CD14-positive monocyte (primary cell): ENCODE measurements around the gene MCM3AP. TPM values are rescaled to one million over a fixed set of nuclear protein-coding genes. Genes with fewer than 3 reads are reported as not detected.
A peak's percentile ranks its signal among the peaks of the same experiment; 100 is the strongest.
"Not testable (repeated sequence)": the region's sequence is repeated elsewhere in the genome, so short reads cannot be mapped to it uniquely, and the experiment has no call there.

Experiments used
- DNase-seq, 3 donors: peaks; one replicate each; pipeline ENCODE4 v3.0.0-alpha.2; 2011 to 2022
- H2AFZ ChIP-seq: 2 replicates; pipeline ENCODE4 v1.6.0; 2012; ENCODE audit warnings: mild to moderate bottlenecking, low read depth, low read length, inconsistent platforms; ENCODE audit not compliant: insufficient read depth, poor library complexity, severe bottlenecking
- H3K27ac ChIP-seq, 2 donors: 1 replicate in 1 of 2; 2 replicates in 1 of 2; pipeline ENCODE4 v1.5.1; 2012 to 2013; ENCODE audit warnings: low read length in 2 of 2, control low read depth in 1 of 2, inconsistent platforms in 1 of 2, low read depth in 1 of 2, mild to moderate bottlenecking in 1 of 2
- H3K27me3 ChIP-seq, 2 donors: one replicate each; pipeline versions ENCODE4 v1.6.0 to v1.6.1; 2011 to 2013; ENCODE audit warnings: low read length in 2 of 2; ENCODE audit not compliant: control insufficient read depth in 2 of 2, insufficient read depth in 2 of 2
- H3K36me3 ChIP-seq, 2 donors: replicated peaks in 1 of 2; 1 replicate in 1 of 2; 2 replicates in 1 of 2; pipeline versions ENCODE4 v1.5.1 to v1.6.1; 2012 to 2013; ENCODE audit warnings: low read length in 2 of 2, control low read depth in 1 of 2, inconsistent platforms in 1 of 2, mild to moderate bottlenecking in 1 of 2; ENCODE audit not compliant: insufficient read depth in 2 of 2, control insufficient read depth in 1 of 2
- H3K4me1 ChIP-seq, 2 donors: 1 replicate in 1 of 2; 2 replicates in 1 of 2; pipeline versions ENCODE4 v1.5.1 to v1.6.1; 2012 to 2013; ENCODE audit warnings: low read length in 2 of 2, control low read depth in 1 of 2, inconsistent platforms in 1 of 2, mild to moderate bottlenecking in 1 of 2, moderate library complexity in 1 of 2; ENCODE audit not compliant: insufficient read depth in 2 of 2, control insufficient read depth in 1 of 2
- H3K4me2 ChIP-seq: replicated peaks from 2 replicates; pipeline ENCODE3; 2012; ENCODE audit warnings: low read length, moderate library complexity, mild to moderate bottlenecking; ENCODE audit not compliant: poor library complexity, severe bottlenecking; ENCODE audit errors: extremely low read depth
- H3K4me3 ChIP-seq, 3 experiments: fragments of 200-600 bp in 1 of 3; sonication (generic) in 1 of 3; replicated peaks in 1 of 3; 1 replicate in 2 of 3; 2 replicates in 1 of 3; pipeline ENCODE4 v1.5.1; 2011 to 2013; ENCODE audit warnings: low read length in 3 of 3, mild to moderate bottlenecking in 3 of 3, control low read depth in 2 of 3, low read depth in 2 of 3, inconsistent platforms in 1 of 3, moderate library complexity in 1 of 3
- H3K79me2 ChIP-seq: 2 replicates; pipeline ENCODE4 v1.6.0; 2012; ENCODE audit warnings: mild to moderate bottlenecking, control low read depth, inconsistent platforms, low read length, moderate library complexity; ENCODE audit not compliant: insufficient read depth
- H3K9ac ChIP-seq: 2 replicates; pipeline ENCODE4 v1.6.0; 2017; ENCODE audit warnings: low read length, mild to moderate bottlenecking; ENCODE audit not compliant: insufficient read depth, poor library complexity, severe bottlenecking
- H3K9me3 ChIP-seq, 2 donors: replicated peaks in 1 of 2; 1 replicate in 1 of 2; 2 replicates in 1 of 2; pipeline versions ENCODE4 v1.5.1 to v1.6.1; 2012 to 2013; ENCODE audit warnings: low read length in 2 of 2, control low read depth in 1 of 2; ENCODE audit not compliant: control insufficient read depth in 1 of 2, insufficient read depth in 1 of 2
- H4K20me1 ChIP-seq: 2 replicates; pipeline ENCODE4 v1.6.0; 2012; ENCODE audit warnings: mild to moderate bottlenecking, low read length, control low read depth, moderate library complexity; ENCODE audit not compliant: insufficient read depth
- H3K27ac Mint-ChIP-seq, 7 donors: one replicate each; pipeline ENCODE4 v1.8.0; 2020; ENCODE audit warnings: mild to moderate bottlenecking in 7 of 7, mixed read lengths in 7 of 7, moderate library complexity in 6 of 7, inconsistent platforms in 2 of 7
- H3K27me3 Mint-ChIP-seq, 3 donors: one replicate each; pipeline ENCODE4 v1.8.0; 2021 to 2022; ENCODE audit warnings: low read depth in 3 of 3, mild to moderate bottlenecking in 3 of 3, mixed read lengths in 3 of 3, moderate library complexity in 3 of 3, inconsistent platforms in 1 of 3
- H3K36me3 Mint-ChIP-seq, 2 donors: one replicate each; pipeline ENCODE4 v1.8.0; 2020; ENCODE audit warnings: mixed read lengths in 2 of 2, inconsistent platforms in 1 of 2, mild to moderate bottlenecking in 1 of 2
- H3K4me1 Mint-ChIP-seq: one replicate; pipeline ENCODE4 v1.8.0; 2020; ENCODE audit warnings: mild to moderate bottlenecking, mixed read lengths
- H3K4me3 Mint-ChIP-seq, 2 donors: one replicate each; pipeline ENCODE4 v1.8.0; 2020; ENCODE audit warnings: mild to moderate bottlenecking in 2 of 2, mixed read lengths in 2 of 2, moderate library complexity in 1 of 2
- H3K9me3 Mint-ChIP-seq, 7 donors: one replicate each; pipeline ENCODE4 v1.8.0; 2020 to 2022; ENCODE audit warnings: mixed read lengths in 7 of 7, mild to moderate bottlenecking in 6 of 7, moderate library complexity in 6 of 7, inconsistent platforms in 2 of 7
- WGBS: methylation state at CpG from one replicate; pipeline ENCODE4 v1.1.5; 2013; ENCODE audit warnings: missing lambda C conversion rate; ENCODE audit not compliant: insufficient coverage; 5-methylcytosine and 5-hydroxymethylcytosine counted together
- intact Hi-C, 2 donors: fragments of 100-400 bp; cut with micrococcal nuclease; formaldehyde crosslinking; loops; one replicate each; pipeline versions ENCODE4 v1.15.0 to v1.15.1; 2023
- polyA plus RNA-seq, 3 donors: library from polyadenylated mRNA; depleted of rRNA in 1 of 3; unstranded in 2 of 3; stranded (reverse) in 1 of 3; fragments of 300-500 nt in 2 of 3; fragments of >200 nt in 1 of 3; fragmentation: Illumina TruSeq in 2 of 3; gene quantifications; 1 replicate in 2 of 3; 2 replicates in 1 of 3; pipeline ENCODE4 v1.2.3, GENCODE V29; 2012 to 2021
- TF ChIP-seq, protein P1 (sequence below): fragments of 200-600 bp; IDR thresholded peaks from one replicate; pipeline ENCODE4 v1.8.0; 2022; ENCODE audit warnings: antibody characterized with exemption, mild to moderate bottlenecking

Gene MCM3AP
- polyA plus RNA-seq, 3 donors, result 30.9 to 62.4 (median 32.7) TPM

- no peak overlapping the region for H3K4me2 ChIP-seq
- no peak overlapping the region for H3K9ac ChIP-seq
Observed at GRCh38 chr21:46226146-46226545, 59.3 kb downstream of the MCM3AP start.

DNA sequence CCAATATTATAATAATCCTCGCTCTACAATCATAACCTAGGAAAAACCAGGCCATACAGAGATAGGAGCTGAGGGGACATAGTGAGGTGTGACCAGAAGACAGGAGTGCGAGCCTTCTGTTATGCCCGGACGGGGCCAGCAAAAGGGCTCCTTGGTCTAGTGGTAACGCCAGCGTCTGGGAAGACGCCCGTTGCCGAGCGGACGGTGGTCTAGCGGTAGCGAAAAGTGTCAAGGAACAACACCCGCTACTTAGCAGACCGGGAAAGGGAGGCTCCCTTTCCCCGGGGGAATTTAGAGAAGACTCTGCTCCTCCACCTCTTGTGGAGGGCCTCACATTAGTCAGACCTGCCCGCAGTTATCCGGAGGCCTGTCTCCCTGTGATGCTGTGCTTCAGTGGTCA lies 61.8 kb downstream of the MCM3AP start:
- H3K4me3 Mint-ChIP-seq, H3K9me3 ChIP-seq, H3K9ac ChIP-seq, intact Hi-C loops, H2AFZ ChIP-seq, H3K27me3 Mint-ChIP-seq, DNase-seq, H3K4me3 ChIP-seq, H3K9me3 Mint-ChIP-seq, H3K79me2 ChIP-seq, H3K4me2 ChIP-seq, H3K27ac ChIP-seq, H3K27me3 ChIP-seq, H4K20me1 ChIP-seq: not testable (repeated sequence)
- Histone ChIP-seq H3K4me1 (peaks cover 10 to 15% of the 10 kb centered on the region in 2 donors), H3K36me3 (peaks cover 0 to 16% of the 10 kb centered on the region in 2 donors)
- 98% methylated on average over 15 of the region's 18 CpGs for WGBS
- H3K4me1 Mint-ChIP-seq, result peaks cover 20% of the 10 kb centered on the region
- peaks cover 18 to 19% of the 10 kb centered on the region in 2 donors for H3K36me3 Mint-ChIP-seq
- peak overlapping the region in 1 of 7 donors; percentile 62 for H3K27ac Mint-ChIP-seq

More at GRCh38 chr21:46226146-46226545, 59.3 kb downstream of the MCM3AP start:
- Histone ChIP-seq H2AFZ (no peak overlapping the region), H3K36me3 (peaks cover 0 to 5% of the 10 kb centered on the region in 2 donors), H3K9me3 (no peaks in the 10 kb centered on the region), H3K27ac (no peak overlapping the region), H4K20me1 (no peaks in the 10 kb centered on the region), H3K4me1 (peaks cover 17 to 24% of the 10 kb centered on the region in 2 donors), H3K27me3 (no peaks in the 10 kb centered on the region), H3K4me3 (no peak overlapping the region), H3K79me2 (peaks cover 4% of the 10 kb centered on the region)
- 100% methylated on average over 1 of the region's 1 CpG for WGBS
- no peak overlapping the region for H3K27ac Mint-ChIP-seq
- TF ChIP-seq, protein P1, sequence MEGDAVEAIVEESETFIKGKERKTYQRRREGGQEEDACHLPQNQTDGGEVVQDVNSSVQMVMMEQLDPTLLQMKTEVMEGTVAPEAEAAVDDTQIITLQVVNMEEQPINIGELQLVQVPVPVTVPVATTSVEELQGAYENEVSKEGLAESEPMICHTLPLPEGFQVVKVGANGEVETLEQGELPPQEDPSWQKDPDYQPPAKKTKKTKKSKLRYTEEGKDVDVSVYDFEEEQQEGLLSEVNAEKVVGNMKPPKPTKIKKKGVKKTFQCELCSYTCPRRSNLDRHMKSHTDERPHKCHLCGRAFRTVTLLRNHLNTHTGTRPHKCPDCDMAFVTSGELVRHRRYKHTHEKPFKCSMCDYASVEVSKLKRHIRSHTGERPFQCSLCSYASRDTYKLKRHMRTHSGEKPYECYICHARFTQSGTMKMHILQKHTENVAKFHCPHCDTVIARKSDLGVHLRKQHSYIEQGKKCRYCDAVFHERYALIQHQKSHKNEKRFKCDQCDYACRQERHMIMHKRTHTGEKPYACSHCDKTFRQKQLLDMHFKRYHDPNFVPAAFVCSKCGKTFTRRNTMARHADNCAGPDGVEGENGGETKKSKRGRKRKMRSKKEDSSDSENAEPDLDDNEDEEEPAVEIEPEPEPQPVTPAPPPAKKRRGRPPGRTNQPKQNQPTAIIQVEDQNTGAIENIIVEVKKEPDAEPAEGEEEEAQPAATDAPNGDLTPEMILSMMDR, result no peak
- H3K9me3 Mint-ChIP-seq, result peaks cover 0 to 7% (median 1%) of the 10 kb centered on the region in 7 donors
- intact Hi-C loops, result loop anchor here (2.0 to 5.0 kb wide), 3 partner anchors 44 to 99 kb away; partner anchors contain the start of genes PCNT (in 2 of the 2), C21orf58 (in 1 of the 2) and SPATC1L (in 1 of the 2)
- peaks cover 31% of the 10 kb centered on the region for H3K4me1 Mint-ChIP-seq
- no peak for DNase-seq
- H3K4me3 Mint-ChIP-seq, result no peak overlapping the region
- peaks cover 2 to 7% (median 2%) of the 10 kb centered on the region in 3 donors for H3K27me3 Mint-ChIP-seq
- peaks cover 7 to 13% of the 10 kb centered on the region in 2 donors for H3K36me3 Mint-ChIP-seq
